ENCODE data around the gene GNPNAT1. TPM values are rescaled to one million over a fixed set of nuclear protein-coding genes. Genes with fewer than 3 reads are reported as not detected.

GNPNAT1 gene
- total and polyA plus RNA-seq, 12 donors = 2.1 to 12.7 (median 5.3) TPM

DNA sequence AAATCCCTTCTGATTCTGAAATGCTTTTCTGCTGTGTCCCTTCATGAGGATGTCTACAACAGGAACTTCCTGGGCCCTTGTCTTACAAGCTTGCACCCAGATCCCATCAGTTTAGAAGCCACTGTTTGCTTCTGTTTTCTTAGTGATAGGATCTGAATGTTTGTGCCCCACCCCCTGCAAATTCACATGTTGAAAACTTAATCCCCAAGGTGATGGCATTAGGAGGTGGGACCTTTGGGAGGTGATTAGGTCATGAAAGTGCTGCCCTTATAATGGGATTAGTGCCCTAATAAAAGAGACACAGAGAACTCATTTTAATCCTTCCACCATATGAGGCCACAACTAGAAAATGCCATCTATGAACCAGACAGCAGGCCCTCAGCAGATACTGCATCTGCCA, 36.0 kb upstream of the GNPNAT1 start:
- no peak for ATAC-seq
- Histone ChIP-seq H3K9me3 (no peaks in the 10 kb centered on the region), H3K36me3 (no peaks in the 10 kb centered on the region), H3K27ac (no peak overlapping the region), H3K4me3 (no peak overlapping the region), H3K27me3 (no peaks in the 10 kb centered on the region), H3K4me1 (peaks cover 0 to 9% (median 0%) of the 10 kb centered on the region in 9 donors)
- intact Hi-C loops (cut with DNase I) = loop anchor here in 6 of 10 donors (2.0 to 10.0 kb wide), 6 partner anchors 133 to 477 kb away; no protein-coding TSS in a partner anchor
- DNase-seq = no peak
- TF ChIP-seq CTCF (IDR thresholded peaks at IDR 0.05) = no peak

- 52 to 54% methylated on average over 4 of the region's 4 CpGs for WGBS, 2 donors
- Histone ChIP-seq H3K9me3 (no peaks in the 10 kb centered on the region), H3K4me1 (peaks cover 0 to 9% (median 0%) of the 10 kb centered on the region in 9 donors), H3K36me3 (no peaks in the 10 kb centered on the region), H3K27me3 (no peaks in the 10 kb centered on the region), H3K4me3 (no peak overlapping the region), H3K27ac (no peak overlapping the region)
- intact Hi-C loops (cut with DNase I) = loop anchor here in 8 of 10 donors (1.0 to 10.0 kb wide), 8 partner anchors 136 to 480 kb away; no protein-coding TSS in a partner anchor
- TF ChIP-seq CTCF (IDR thresholded peaks at IDR 0.05) = no peak
- DNase-seq (no peak), ATAC-seq (no peak)
These were observed 33.7 kb upstream of the GNPNAT1 start for GRCh38 chr14:52825085-52825484.

DNA sequence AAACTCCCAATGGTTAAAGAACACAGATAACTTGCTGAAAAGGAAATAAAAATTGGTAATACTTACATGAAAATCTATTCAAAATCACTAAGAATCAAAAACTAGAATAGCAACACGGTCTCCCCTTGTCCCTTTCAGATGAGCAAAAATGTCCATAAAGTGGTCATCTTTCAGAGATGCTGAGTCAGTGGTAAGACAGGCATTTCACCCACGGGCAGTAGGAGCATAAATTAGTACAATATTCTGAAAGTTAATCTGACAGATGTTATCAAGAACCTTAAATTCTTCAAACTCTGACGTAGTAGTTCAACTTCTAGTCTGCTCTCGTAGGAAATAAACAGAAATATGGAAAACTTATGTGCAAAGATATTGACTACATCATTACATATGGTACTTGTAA, 33.1 kb upstream of the GNPNAT1 start:
- Histone ChIP-seq H3K27me3 (no peaks in the 10 kb centered on the region), H3K27ac (no peak overlapping the region), H3K4me1 (peaks cover 0 to 9% (median 0%) of the 10 kb centered on the region in 9 donors), H3K4me3 (no peak overlapping the region), H3K36me3 (no peaks in the 10 kb centered on the region), H3K9me3 (no peaks in the 10 kb centered on the region)
- intact Hi-C loops (cut with DNase I) = loop anchor here (1.0 to 10.0 kb wide), 11 partner anchors 136 to 483 kb away; no protein-coding TSS in a partner anchor
- no peak for ATAC-seq
- WGBS, 2 donors = 37 to 61% methylated on average over 4 of the region's 4 CpGs
- no peak for TF ChIP-seq CTCF (IDR thresholded peaks at IDR 0.05)
- DNase-seq = no peak

GRCh38 chr14:52821805-52822250, 30.4 kb upstream of the GNPNAT1 start:
- Histone ChIP-seq H3K27ac (no peak overlapping the region), H3K4me3 (no peak overlapping the region), H3K36me3 (no peaks in the 10 kb centered on the region), H3K27me3 (no peaks in the 10 kb centered on the region), H3K4me1 (peaks cover 0 to 9% (median 0%) of the 10 kb centered on the region in 9 donors), H3K9me3 (no peaks in the 10 kb centered on the region)
- no peak for ATAC-seq
- TF ChIP-seq CTCF (IDR thresholded peaks at IDR 0.05) = no peak
- DNase-seq = no peak
- WGBS, 2 donors = 79 to 81% methylated on average over 7 of the region's 7 CpGs
- intact Hi-C loops (cut with DNase I) = loop anchor here (2.0 to 10.0 kb wide), 11 partner anchors 137 to 485 kb away; no protein-coding TSS in a partner anchor
